Spinal cord (tissue), 10 donors: Measurements from ENCODE around the gene VPS26B. TPM values are rescaled to one million over a fixed set of nuclear protein-coding genes. Genes with fewer than 3 reads are reported as not detected.

Experiments used
- DNase-seq, 6 donors: peaks; one replicate each; pipeline versions ENCODE4 v3.0.0 to v3.0.0-alpha.2; 2013 to 2015; ENCODE audit warnings: low spot score in 6 of 6, low read depth in 4 of 6
- H3K27ac ChIP-seq: one replicate; pipeline ENCODE4 v1.5.1; 2013; ENCODE audit warnings: low read depth, low read length, control low read depth
- H3K27me3 ChIP-seq: one replicate; pipeline ENCODE4 v1.6.1; 2013; ENCODE audit warnings: low read length; ENCODE audit not compliant: control insufficient read depth, insufficient read depth
- H3K36me3 ChIP-seq: one replicate; pipeline ENCODE4 v1.6.1; 2013; ENCODE audit warnings: low read length; ENCODE audit not compliant: control insufficient read depth, insufficient read depth
- H3K4me1 ChIP-seq: one replicate; pipeline ENCODE4 v1.6.1; 2013; ENCODE audit warnings: low read length; ENCODE audit not compliant: control insufficient read depth, insufficient read depth
- H3K4me3 ChIP-seq: one replicate; pipeline ENCODE4 v1.5.1; 2013; ENCODE audit warnings: low read depth, low read length, control low read depth
- H3K9me3 ChIP-seq: one replicate; pipeline ENCODE4 v1.6.1; 2013; ENCODE audit warnings: low read length; ENCODE audit not compliant: control insufficient read depth, insufficient read depth
- WGBS: methylation state at CpG from one replicate; pipeline ENCODE4 v1.1.5; 2013; ENCODE audit warnings: missing lambda C conversion rate; ENCODE audit not compliant: insufficient coverage; 5-methylcytosine and 5-hydroxymethylcytosine counted together
- polyA plus RNA-seq, 2 donors: library from polyadenylated mRNA; unstranded; fragments of 120-200 nt; gene quantifications; one replicate each; pipeline ENCODE4 v1.2.1, GENCODE V29; 2013; ENCODE audit not compliant: insufficient read length in 2 of 2
- total RNA-seq, 2 donors: library from RNA; depleted of rRNA in 1 of 2; stranded (reverse); fragments of 120-200 nt in 1 of 2; fragments of >200 nt in 1 of 2; gene quantifications; one replicate each; pipeline versions ENCODE4 v1.2.3 to v1.2.4, GENCODE V29; 2013 to 2014
- donor health status: healthy.

The VPS26B gene
- total and polyA plus RNA-seq, 4 donors: 51.0 to 109 (median 76.9) TPM

DNA sequence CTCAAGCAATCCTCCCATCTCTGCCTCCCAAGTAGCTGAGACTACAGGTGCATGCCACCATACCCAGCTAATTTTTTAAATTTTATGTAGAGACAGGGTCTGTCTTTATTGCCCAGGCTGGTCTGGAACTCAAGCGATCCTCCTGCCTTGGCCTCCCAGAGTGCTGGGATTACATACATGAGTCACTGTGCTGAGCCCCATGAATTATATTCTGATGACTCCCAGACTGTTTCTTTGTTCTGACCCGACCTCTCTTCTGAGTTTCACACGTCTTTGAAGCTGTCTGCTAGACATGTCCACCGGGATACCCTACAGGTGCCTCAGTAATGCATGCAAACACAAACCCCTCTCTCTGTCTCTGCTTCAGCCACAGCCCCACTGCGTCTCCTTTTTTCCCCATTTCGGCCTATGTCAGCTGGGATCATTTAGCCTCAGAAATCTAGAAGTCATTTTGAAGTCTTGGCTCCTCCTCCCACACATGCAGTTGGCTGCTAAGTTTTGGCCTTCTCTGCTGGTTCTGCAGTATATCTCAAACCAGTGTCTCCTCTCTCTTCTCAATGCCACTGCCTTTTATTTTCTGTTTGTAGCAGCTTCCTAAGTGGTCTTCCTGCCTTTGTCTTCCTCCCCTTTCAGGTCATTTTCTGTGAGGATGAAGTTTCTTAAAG is 4.8 kb downstream of the VPS26B start:
- no peak for DNase-seq
- 58% methylated on average over 6 of the region's 6 CpGs for whole genome bisulfite sequencing
- Histone ChIP-seq H3K27ac (no peak overlapping the region), H3K9me3 (no peaks in the 10 kb centered on the region), H3K36me3 (peaks cover 9% of the 10 kb centered on the region), H3K4me1 (peaks cover 15% of the 10 kb centered on the region), H3K4me3 (no peak overlapping the region), H3K27me3 (no peaks in the 10 kb centered on the region)

DNA sequence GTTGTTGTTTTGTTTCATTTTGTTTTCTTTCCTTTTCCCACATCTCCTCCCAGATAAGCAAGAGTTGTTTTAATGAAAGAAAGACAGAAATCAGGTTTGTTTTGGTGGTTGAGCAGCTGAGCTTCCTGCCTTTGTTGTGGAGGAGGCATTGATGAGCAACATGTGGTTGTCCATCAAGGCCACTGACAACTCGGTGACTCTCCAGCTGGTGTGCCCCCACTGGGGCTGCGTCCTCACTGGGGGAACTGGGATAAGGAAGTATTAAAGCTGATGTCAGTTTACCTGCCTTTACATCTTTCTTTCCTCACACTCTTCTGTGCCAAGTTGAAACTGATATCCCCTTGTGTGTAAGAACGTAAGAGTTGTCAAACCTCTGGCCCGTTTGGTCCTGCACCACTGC is 5.9 kb downstream of the VPS26B start:
- Histone ChIP-seq H3K4me3 (no peak overlapping the region), H3K27ac (no peak overlapping the region), H3K4me1 (peaks cover 12% of the 10 kb centered on the region), H3K27me3 (no peaks in the 10 kb centered on the region), H3K9me3 (no peaks in the 10 kb centered on the region), H3K36me3 (peaks cover 14% of the 10 kb centered on the region)
- no peak for DNase-seq
- no CpG with 5 or more reads among the region's 4 CpGs for WGBS

DNA sequence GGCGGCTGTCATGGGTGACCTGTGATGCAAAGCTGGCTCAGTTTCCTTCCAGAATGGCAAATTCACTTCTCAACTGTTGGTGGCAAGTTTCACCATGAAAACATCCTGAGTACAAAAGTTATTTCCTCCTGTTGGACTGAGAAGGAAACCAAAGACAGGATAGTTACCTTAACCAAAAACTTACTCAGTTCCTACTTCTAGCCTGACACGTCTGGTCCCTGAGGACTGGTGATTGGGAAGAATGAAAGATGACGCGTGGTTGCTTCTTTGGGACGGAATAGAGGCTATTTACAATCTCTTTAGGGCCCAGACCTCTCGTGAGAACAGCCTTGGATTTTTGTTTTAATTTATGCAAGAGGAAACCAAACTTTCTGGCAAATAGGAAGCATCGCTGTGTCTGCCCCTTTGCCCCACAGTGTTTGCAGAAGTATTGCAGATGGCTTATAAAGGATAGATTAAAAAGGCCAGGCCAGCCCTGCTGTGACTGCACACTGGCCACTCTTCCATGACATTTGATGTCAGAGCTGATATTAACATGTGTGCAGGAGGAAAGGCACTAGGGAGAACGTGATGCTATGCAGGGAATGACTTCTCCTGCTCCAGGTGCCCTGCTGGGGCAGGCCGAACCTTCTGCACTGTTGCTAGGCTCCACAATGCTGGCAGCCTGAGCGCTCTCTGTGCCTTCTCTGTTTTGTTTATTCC is 7.6 kb downstream of the VPS26B start:
- no peak for DNase-seq
- WGBS: 84% methylated on average over 6 of the region's 10 CpGs
- no peaks in the 10 kb centered on the region for H3K9me3 ChIP-seq
- H3K27me3 ChIP-seq: no peaks in the 10 kb centered on the region
- peaks cover 17% of the 10 kb centered on the region for H3K36me3 ChIP-seq
- H3K4me1 ChIP-seq: peaks cover 3% of the 10 kb centered on the region
- H3K4me3 ChIP-seq: no peak overlapping the region
- no peak overlapping the region for H3K27ac ChIP-seq

DNA sequence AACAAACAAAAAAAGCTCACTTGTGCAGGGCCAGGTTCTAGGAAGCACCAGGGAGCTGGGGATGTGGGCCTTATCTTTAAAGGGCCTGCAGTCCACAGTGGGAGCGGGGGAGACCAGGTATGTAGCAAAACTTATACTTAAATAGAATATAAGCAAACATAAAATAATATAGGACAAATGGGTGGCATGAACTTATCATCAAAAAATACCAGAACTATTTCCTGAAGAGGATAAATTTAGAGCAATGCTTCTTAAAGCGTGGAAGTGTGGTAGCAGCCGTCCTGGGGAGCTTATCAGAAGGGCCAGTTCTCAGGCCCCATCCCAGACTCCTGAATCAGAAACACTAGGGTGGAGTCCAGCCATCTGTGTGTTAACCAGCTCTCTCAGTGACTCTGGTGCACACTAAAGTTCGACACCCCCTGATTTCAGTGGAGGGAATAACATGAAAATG is 9.3 kb downstream of the VPS26B start:
- Histone ChIP-seq H3K27ac (no peak overlapping the region), H3K36me3 (peaks cover 27% of the 10 kb centered on the region), H3K27me3 (no peaks in the 10 kb centered on the region), H3K4me1 (no peaks in the 10 kb centered on the region), H3K9me3 (no peaks in the 10 kb centered on the region), H3K4me3 (no peak overlapping the region)
- DNase-seq: no peak
- 94% methylated on average over 2 of the region's 4 CpGs for WGBS

DNA sequence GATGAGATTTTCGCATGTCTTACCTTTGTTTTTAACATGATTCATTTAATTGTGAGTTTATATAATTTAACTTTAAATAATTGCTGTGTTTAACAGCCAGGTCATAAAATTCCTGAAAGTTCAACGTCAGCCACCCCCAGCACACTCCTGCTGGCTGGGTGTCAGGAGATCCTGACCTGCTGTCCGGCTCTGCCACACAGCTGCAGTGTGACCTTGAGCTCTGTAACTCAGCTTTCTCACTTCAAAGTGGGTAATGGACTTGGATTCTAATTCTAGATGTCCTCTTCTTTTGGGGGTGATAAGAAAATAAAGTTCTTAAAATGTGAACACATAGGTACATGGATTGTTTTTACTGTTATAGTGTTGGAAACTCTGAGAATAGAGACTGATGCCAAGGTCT is 10.9 kb downstream of the VPS26B start:
- H3K4me3 ChIP-seq: no peak overlapping the region
- H3K4me1 ChIP-seq: no peaks in the 10 kb centered on the region
- H3K27ac ChIP-seq: no peak overlapping the region
- no peak for DNase-seq
- H3K27me3 ChIP-seq: no peaks in the 10 kb centered on the region
- 89% methylated on average over 2 of the region's 3 CpGs for WGBS
- H3K36me3 ChIP-seq: peaks cover 35% of the 10 kb centered on the region
- no peaks in the 10 kb centered on the region for H3K9me3 ChIP-seq

DNA sequence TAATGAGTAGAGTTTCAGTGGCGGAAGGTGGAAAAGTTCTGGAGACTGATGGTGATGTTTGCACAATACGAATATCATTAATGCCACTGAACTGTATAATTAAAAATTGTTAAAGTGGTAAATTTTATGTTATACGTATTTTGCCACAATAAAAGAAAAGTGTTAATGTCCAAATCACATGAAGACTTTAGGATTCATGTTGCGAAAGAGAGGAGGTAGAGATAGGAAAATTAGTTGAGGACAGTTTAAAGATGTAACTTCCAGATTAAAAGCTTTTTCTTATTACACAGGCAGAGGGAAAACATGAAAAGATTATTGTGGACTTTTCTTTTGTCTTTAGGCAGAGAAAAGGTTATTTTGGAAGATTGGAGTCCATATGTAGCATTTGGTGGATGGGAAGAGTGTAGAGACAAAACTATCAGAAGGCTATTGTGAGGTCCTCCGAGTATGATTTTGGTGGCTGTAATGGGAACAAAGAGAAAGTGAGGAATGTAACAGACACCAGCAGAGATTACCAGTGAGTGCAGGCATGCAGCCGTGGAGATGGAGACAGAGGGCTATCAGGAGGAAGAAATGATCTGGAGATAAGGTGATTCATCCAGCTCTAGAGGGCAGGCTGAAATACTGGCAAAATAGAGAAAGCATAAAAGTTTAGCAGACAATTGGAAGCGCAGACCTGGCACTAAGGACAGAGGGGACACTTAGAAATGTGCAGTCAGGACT is 12.5 kb downstream of the VPS26B start:
- H3K36me3 ChIP-seq: peaks cover 43% of the 10 kb centered on the region

DNA sequence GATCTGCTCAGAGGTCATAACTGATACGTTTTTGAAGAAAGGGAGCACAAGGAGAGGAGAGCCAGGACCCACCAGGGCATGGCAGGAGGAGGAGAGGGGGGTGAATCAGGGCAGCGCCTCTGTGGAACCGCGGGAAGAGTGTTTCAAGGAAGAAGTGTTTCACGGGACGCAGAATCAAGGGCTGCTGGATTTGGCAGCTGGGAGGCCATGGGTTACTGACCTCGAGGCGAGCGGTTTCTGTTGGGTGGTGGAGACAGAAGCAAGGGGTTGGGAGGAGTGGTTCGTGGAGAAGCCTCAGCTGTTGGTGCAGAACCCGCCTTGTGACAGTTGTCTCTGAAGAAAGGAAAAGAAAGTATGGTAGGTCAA is 13.1 kb downstream of the VPS26B start:
- Histone ChIP-seq H3K4me3 (no peak overlapping the region), H3K36me3 (peaks cover 46% of the 10 kb centered on the region), H3K4me1 (no peaks in the 10 kb centered on the region), H3K27me3 (no peaks in the 10 kb centered on the region), H3K9me3 (no peaks in the 10 kb centered on the region), H3K27ac (no peak overlapping the region)
- no peak for DNase-seq
- 93% methylated on average over 11 of the region's 11 CpGs for WGBS

More for the DNA sequence above, 12.5 kb downstream of the VPS26B start:
- 93% methylated on average over 5 of the region's 7 CpGs for WGBS
- no peak overlapping the region for H3K27ac ChIP-seq
- H3K4me1 ChIP-seq: no peaks in the 10 kb centered on the region
- no peak overlapping the region for H3K4me3 ChIP-seq
- no peaks in the 10 kb centered on the region for H3K27me3 ChIP-seq
- DNase-seq: no peak
- no peaks in the 10 kb centered on the region for H3K9me3 ChIP-seq

DNA sequence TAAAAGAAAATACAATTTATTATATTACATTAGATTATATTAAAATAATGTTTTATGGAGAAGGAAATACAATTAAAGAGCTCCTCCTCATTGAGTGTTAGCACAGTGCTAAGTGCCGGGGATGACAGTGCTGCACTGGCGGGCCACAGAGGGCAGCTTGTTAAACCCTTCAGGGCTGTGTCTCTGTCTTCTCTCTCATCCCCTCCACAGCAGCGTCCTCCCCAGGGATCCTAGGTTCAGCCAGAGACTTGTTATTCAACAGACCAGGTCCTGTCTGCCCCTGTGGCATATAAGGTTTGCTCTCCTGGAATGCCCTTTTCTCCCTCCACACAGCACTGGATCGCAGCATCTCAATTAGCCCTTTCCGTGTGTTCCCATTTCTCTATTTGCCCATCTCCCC is 14.5 kb downstream of the VPS26B start:
- 95% methylated on average over 4 of the region's 5 CpGs for WGBS

DNA sequence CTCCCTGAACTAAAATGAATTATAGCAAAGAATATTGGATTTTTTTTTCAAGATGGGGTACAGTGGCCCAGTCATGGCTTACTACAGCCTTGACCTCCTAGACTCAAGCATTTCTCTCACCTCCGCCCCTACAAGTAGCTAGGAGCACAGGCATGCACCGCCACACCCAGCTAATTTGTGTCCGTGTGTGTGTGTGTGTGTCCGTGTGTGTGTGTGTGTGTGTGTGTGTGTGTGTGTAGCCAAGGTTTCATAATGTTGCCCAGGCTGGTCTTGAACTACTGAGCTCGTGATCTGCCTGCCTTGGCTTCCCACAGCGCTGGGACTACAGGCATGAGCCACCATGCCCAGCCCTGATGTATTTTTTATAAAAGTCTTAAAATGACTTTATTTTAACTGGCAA is 16.1 kb downstream of the VPS26B start:
- DNase-seq: no peak

More for the DNA sequence above, 14.5 kb downstream of the VPS26B start:
- no peak for DNase-seq
- Histone ChIP-seq H3K4me3 (no peak overlapping the region), H3K9me3 (no peaks in the 10 kb centered on the region), H3K4me1 (no peaks in the 10 kb centered on the region), H3K36me3 (peaks cover 54% of the 10 kb centered on the region), H3K27me3 (no peaks in the 10 kb centered on the region), H3K27ac (no peak overlapping the region)

More for the DNA sequence above, 16.1 kb downstream of the VPS26B start:
- Histone ChIP-seq H3K9me3 (no peaks in the 10 kb centered on the region), H3K4me1 (no peaks in the 10 kb centered on the region), H3K36me3 (peaks cover 62% of the 10 kb centered on the region), H3K27me3 (no peaks in the 10 kb centered on the region), H3K27ac (no peak overlapping the region), H3K4me3 (no peak overlapping the region)
- WGBS: no CpG with 5 or more reads among the region's 6 CpGs
